ENCODE measurements around the gene DIP2A.

DIP2A gene

GRCh38 chr21:46420241-46421190, 38.2 kb upstream of the DIP2A start:
- ATAC-seq (replicated peaks; ENCODE audit: extremely low read depth, poor library complexity, severe bottlenecking): no peak
- DNase-seq (ENCODE audit: low spot score in 2 of 2): no peak
- no peaks in the 10 kb centered on the region for H3K9me3 Mint-ChIP-seq
- H3K27me3 Mint-ChIP-seq: no peaks in the 10 kb centered on the region
- H3K4me1 Mint-ChIP-seq: peaks cover 20% of the 10 kb centered on the region
- H3K27ac Mint-ChIP-seq (ENCODE audit: low read depth): no peak overlapping the region
- H3K4me3 Mint-ChIP-seq: no peak overlapping the region
- H3K36me3 Mint-ChIP-seq (ENCODE audit: insufficient read depth): peaks cover 19% of the 10 kb centered on the region

GRCh38 chr21:46421191-46421750, 37.4 kb upstream of the DIP2A start:
- no peak for ATAC-seq (replicated peaks; ENCODE audit: extremely low read depth, poor library complexity, severe bottlenecking)
- Mint-ChIP-seq H3K9me3 (no peaks in the 10 kb centered on the region), H3K27ac (ENCODE audit: low read depth) (no peak overlapping the region), H3K36me3 (ENCODE audit: insufficient read depth) (peaks cover 20% of the 10 kb centered on the region), H3K4me1 (peaks cover 24% of the 10 kb centered on the region), H3K4me3 (no peak overlapping the region), H3K27me3 (no peaks in the 10 kb centered on the region)
- no peak for DNase-seq (ENCODE audit: low spot score in 2 of 2)

GRCh38 chr21:46421756-46422555, 36.7 kb upstream of the DIP2A start:
- ATAC-seq (replicated peaks; ENCODE audit: extremely low read depth, poor library complexity, severe bottlenecking) (no peak), DNase-seq (ENCODE audit: low spot score in 2 of 2) (no peak)
- H3K9me3 Mint-ChIP-seq: no peaks in the 10 kb centered on the region
- peaks cover 24% of the 10 kb centered on the region for H3K4me1 Mint-ChIP-seq
- peaks cover 20% of the 10 kb centered on the region for H3K36me3 Mint-ChIP-seq (ENCODE audit: insufficient read depth)
- H3K27me3 Mint-ChIP-seq: no peaks in the 10 kb centered on the region
- H3K27ac Mint-ChIP-seq (ENCODE audit: low read depth): no peak overlapping the region
- H3K4me3 Mint-ChIP-seq: no peak overlapping the region

- Mint-ChIP-seq H3K9me3 (no peaks in the 10 kb centered on the region), H3K4me1 (peaks cover 24% of the 10 kb centered on the region), H3K27me3 (no peaks in the 10 kb centered on the region), H3K4me3 (no peak overlapping the region), H3K36me3 (ENCODE audit: insufficient read depth) (peaks cover 19% of the 10 kb centered on the region), H3K27ac (ENCODE audit: low read depth) (peak overlapping the region; percentile 79)
- ATAC-seq (replicated peaks; ENCODE audit: extremely low read depth, poor library complexity, severe bottlenecking) (no peak), DNase-seq (ENCODE audit: low spot score in 2 of 2) (no peak)
Measured at GRCh38 chr21:46422636-46423241, 36.0 kb upstream of the DIP2A start.

- no peaks in the 10 kb centered on the region for H3K27me3 Mint-ChIP-seq
- H3K4me1 Mint-ChIP-seq: peaks cover 24% of the 10 kb centered on the region
- H3K36me3 Mint-ChIP-seq (ENCODE audit: insufficient read depth): peaks cover 19% of the 10 kb centered on the region
- H3K4me3 Mint-ChIP-seq: peak overlapping the region; percentile 82
- H3K9me3 Mint-ChIP-seq: no peaks in the 10 kb centered on the region
- ATAC-seq (replicated peaks; ENCODE audit: extremely low read depth, poor library complexity, severe bottlenecking) (no peak), DNase-seq (ENCODE audit: low spot score in 2 of 2) (no peak)
- peak overlapping the region; percentile 96 for H3K27ac Mint-ChIP-seq (ENCODE audit: low read depth)
Measured at GRCh38 chr21:46423546-46424038, 35.1 kb upstream of the DIP2A start.

GRCh38 chr21:46424039-46424591, 34.6 kb upstream of the DIP2A start:
- no peaks in the 10 kb centered on the region for H3K27me3 Mint-ChIP-seq

GRCh38 chr21:46424621-46425020, 34.1 kb upstream of the DIP2A start:
- ATAC-seq (replicated peaks; ENCODE audit: extremely low read depth, poor library complexity, severe bottlenecking) (peak; percentile 73), DNase-seq (ENCODE audit: low spot score in 2 of 2) (peak; percentile 27 to 56)
- H3K9me3 Mint-ChIP-seq: no peaks in the 10 kb centered on the region
- H3K36me3 Mint-ChIP-seq (ENCODE audit: insufficient read depth): peaks cover 14% of the 10 kb centered on the region
- peak overlapping the region; percentile 96 for H3K27ac Mint-ChIP-seq (ENCODE audit: low read depth)
- H3K4me1 Mint-ChIP-seq: peaks cover 24% of the 10 kb centered on the region
- peak overlapping the region; percentile 82 for H3K4me3 Mint-ChIP-seq
- no peaks in the 10 kb centered on the region for H3K27me3 Mint-ChIP-seq

More at GRCh38 chr21:46424039-46424591, 34.6 kb upstream of the DIP2A start:
- DNase-seq (ENCODE audit: low spot score in 2 of 2) (peak; percentile 25 to 34), ATAC-seq (replicated peaks; ENCODE audit: extremely low read depth, poor library complexity, severe bottlenecking) (peak; percentile 29)
- peaks cover 15% of the 10 kb centered on the region for H3K36me3 Mint-ChIP-seq (ENCODE audit: insufficient read depth)
- peaks cover 24% of the 10 kb centered on the region for H3K4me1 Mint-ChIP-seq
- peak overlapping the region; percentile 82 for H3K4me3 Mint-ChIP-seq
- no peaks in the 10 kb centered on the region for H3K9me3 Mint-ChIP-seq
- H3K27ac Mint-ChIP-seq (ENCODE audit: low read depth): peak overlapping the region; percentile 96

- H3K36me3 Mint-ChIP-seq (ENCODE audit: insufficient read depth): peaks cover 11% of the 10 kb centered on the region
- H3K4me3 Mint-ChIP-seq: peak overlapping the region; percentile 82
- no peak for DNase-seq (ENCODE audit: low spot score in 2 of 2)
- no peaks in the 10 kb centered on the region for H3K9me3 Mint-ChIP-seq
- peak overlapping the region; percentile 96 for H3K27ac Mint-ChIP-seq (ENCODE audit: low read depth)
- peak; percentile 11 for ATAC-seq (replicated peaks; ENCODE audit: extremely low read depth, poor library complexity, severe bottlenecking)
- peaks cover 24% of the 10 kb centered on the region for H3K4me1 Mint-ChIP-seq
- H3K27me3 Mint-ChIP-seq: no peaks in the 10 kb centered on the region
Measured at GRCh38 chr21:46425041-46425440, 33.6 kb upstream of the DIP2A start.

GRCh38 chr21:46425571-46425970, 33.1 kb upstream of the DIP2A start:
- H3K36me3 Mint-ChIP-seq (ENCODE audit: insufficient read depth): peaks cover 9% of the 10 kb centered on the region
- H3K4me3 Mint-ChIP-seq: peak overlapping the region; percentile 82
- peak overlapping the region; percentile 96 for H3K27ac Mint-ChIP-seq (ENCODE audit: low read depth)
- H3K27me3 Mint-ChIP-seq: no peaks in the 10 kb centered on the region
- H3K9me3 Mint-ChIP-seq: no peaks in the 10 kb centered on the region
- ATAC-seq (replicated peaks; ENCODE audit: extremely low read depth, poor library complexity, severe bottlenecking) (peak; percentile 75), DNase-seq (ENCODE audit: low spot score in 2 of 2) (peak; percentile 54 to 84)
- peaks cover 24% of the 10 kb centered on the region for H3K4me1 Mint-ChIP-seq

- H3K27ac Mint-ChIP-seq (ENCODE audit: low read depth): peak overlapping the region; percentile 96
- peaks cover 24% of the 10 kb centered on the region for H3K4me1 Mint-ChIP-seq
- ATAC-seq (replicated peaks; ENCODE audit: extremely low read depth, poor library complexity, severe bottlenecking) (no peak), DNase-seq (ENCODE audit: low spot score in 2 of 2) (no peak)
- no peaks in the 10 kb centered on the region for H3K27me3 Mint-ChIP-seq
- H3K36me3 Mint-ChIP-seq (ENCODE audit: insufficient read depth): peaks cover 17% of the 10 kb centered on the region
- H3K4me3 Mint-ChIP-seq: peak overlapping the region; percentile 16
- H3K9me3 Mint-ChIP-seq: no peaks in the 10 kb centered on the region
Measured at GRCh38 chr21:46426313-46427046, 32.2 kb upstream of the DIP2A start.

GRCh38 chr21:46427516-46427915, 31.2 kb upstream of the DIP2A start:
- no peak for ATAC-seq (replicated peaks; ENCODE audit: extremely low read depth, poor library complexity, severe bottlenecking)
- H3K36me3 Mint-ChIP-seq (ENCODE audit: insufficient read depth): peaks cover 20% of the 10 kb centered on the region
- no peaks in the 10 kb centered on the region for H3K27me3 Mint-ChIP-seq

More at GRCh38 chr21:46427516-46427915, 31.2 kb upstream of the DIP2A start:
- Mint-ChIP-seq H3K4me3 (no peak overlapping the region), H3K4me1 (peaks cover 30% of the 10 kb centered on the region), H3K27ac (ENCODE audit: low read depth) (peak overlapping the region; percentile 51), H3K9me3 (no peaks in the 10 kb centered on the region)
- no peak for DNase-seq (ENCODE audit: low spot score in 2 of 2)
